ENCODE measurements around the gene INPP5J. TPM values are rescaled to one million over a fixed set of nuclear protein-coding genes. Genes with fewer than 3 reads are reported as not detected.
"Not testable (repeated sequence)": the region's sequence is repeated elsewhere in the genome, so short reads cannot be mapped to it uniquely, and the experiment has no call there.

The INPP5J gene
- total RNA-seq, 1 donor from 2014 or later = 0.16 TPM

- intact Hi-C loops (cut with micrococcal nuclease) = no loop called here
- CTCF ChIA-PET = interaction anchor here (0.9 to 1.6 kb wide), 2 partner anchors 11 to 461 kb away, joined by 3 to 7 read pairs; no protein-coding TSS in a partner anchor
- Mint-ChIP-seq H3K36me3 (ENCODE audit: low read depth) (no peaks in the 10 kb centered on the region), H3K4me1 (peaks cover 1% of the 10 kb centered on the region), H3K9me3 (no peaks in the 10 kb centered on the region), H3K27me3 (no peaks in the 10 kb centered on the region), H3K4me3 (no peak overlapping the region), H3K27ac (no peak overlapping the region)
- TF ChIP-seq CTCF (IDR thresholded peaks at IDR 0.05) = no peak
- POLR2A ChIA-PET = interaction anchor here (0.5 kb wide), 1 partner anchor 15 kb away, joined by 6 read pairs; no protein-coding TSS in a partner anchor
- DNase-seq (no peak), ATAC-seq (ENCODE audit: low read depth) (no peak)
These were observed 27.0 kb upstream of the INPP5J start for GRCh38 chr22:31095637-31096249.

DNA sequence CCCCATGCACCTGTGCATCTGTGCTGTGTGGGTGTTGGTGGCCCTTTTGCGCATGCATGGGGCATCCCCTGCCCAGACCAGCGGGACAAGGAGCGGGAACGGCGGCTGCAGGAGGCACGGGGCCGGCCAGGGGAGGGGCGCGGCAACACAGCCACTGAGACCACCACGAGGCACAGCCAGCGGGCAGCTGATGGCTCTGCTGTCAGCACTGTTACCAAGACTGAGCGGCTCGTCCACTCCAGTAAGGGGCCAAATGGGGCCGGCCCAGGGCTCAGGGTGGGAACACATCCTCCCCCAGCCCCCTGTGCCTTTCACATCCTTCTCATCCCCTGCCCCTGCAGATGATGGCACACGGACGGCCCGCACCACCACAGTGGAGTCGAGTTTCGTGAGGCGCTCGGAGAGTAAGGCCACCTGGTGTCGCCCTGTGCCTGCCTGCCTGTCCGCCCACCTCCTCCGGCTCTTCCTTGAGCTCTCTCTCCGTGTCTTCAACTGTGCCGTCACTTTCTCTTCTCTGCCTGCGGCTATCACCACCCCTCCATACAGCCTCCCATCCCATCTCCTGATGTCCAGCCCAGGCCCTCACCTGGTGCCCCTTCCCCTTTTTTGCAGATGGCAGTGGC is 26.0 kb upstream of the INPP5J start:
- ATAC-seq (ENCODE audit: low read depth) (no peak), DNase-seq (no peak)
- Mint-ChIP-seq H3K36me3 (ENCODE audit: low read depth) (no peaks in the 10 kb centered on the region), H3K27me3 (no peaks in the 10 kb centered on the region), H3K9me3 (no peaks in the 10 kb centered on the region), H3K4me1 (no peaks in the 10 kb centered on the region), H3K4me3 (no peak overlapping the region), H3K27ac (no peak overlapping the region)
- TF ChIP-seq CTCF (IDR thresholded peaks at IDR 0.05) = no peak
- ChIA-PET POLR2A (no interaction called here), CTCF (interaction anchor here (1.6 kb wide), 1 partner anchor 12 kb away, joined by 7 read pairs; no protein-coding TSS in a partner anchor)
- intact Hi-C loops (cut with micrococcal nuclease) = no loop called here

DNA sequence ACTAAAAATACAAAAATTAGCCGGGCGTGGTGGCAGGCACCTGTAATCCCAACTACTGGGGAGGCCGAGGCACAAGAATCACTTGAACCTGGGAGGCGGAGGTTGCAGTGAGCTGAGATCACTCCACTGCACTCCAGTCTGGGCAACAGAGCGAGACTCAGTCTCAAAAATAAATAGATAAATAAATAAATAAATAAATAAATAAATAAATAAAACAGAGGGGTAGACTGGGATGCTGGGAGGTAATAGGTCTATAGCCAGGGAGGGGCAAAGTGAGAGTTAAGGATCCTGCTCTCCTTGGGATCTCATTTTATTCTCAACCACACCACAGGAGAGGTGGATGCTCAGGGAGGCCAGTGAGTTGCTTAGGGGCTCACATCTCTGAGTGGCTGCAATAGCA is 25.2 kb upstream of the INPP5J start:
- H3K27ac Mint-ChIP-seq; H3K4me1 Mint-ChIP-seq; H3K27me3 Mint-ChIP-seq; H3K36me3 Mint-ChIP-seq (ENCODE audit: low read depth); POLR2A ChIA-PET; ATAC-seq (ENCODE audit: low read depth); CTCF ChIA-PET; DNase-seq; H3K9me3 Mint-ChIP-seq; H3K4me3 Mint-ChIP-seq; intact Hi-C loops (cut with micrococcal nuclease): not testable (repeated sequence)

DNA sequence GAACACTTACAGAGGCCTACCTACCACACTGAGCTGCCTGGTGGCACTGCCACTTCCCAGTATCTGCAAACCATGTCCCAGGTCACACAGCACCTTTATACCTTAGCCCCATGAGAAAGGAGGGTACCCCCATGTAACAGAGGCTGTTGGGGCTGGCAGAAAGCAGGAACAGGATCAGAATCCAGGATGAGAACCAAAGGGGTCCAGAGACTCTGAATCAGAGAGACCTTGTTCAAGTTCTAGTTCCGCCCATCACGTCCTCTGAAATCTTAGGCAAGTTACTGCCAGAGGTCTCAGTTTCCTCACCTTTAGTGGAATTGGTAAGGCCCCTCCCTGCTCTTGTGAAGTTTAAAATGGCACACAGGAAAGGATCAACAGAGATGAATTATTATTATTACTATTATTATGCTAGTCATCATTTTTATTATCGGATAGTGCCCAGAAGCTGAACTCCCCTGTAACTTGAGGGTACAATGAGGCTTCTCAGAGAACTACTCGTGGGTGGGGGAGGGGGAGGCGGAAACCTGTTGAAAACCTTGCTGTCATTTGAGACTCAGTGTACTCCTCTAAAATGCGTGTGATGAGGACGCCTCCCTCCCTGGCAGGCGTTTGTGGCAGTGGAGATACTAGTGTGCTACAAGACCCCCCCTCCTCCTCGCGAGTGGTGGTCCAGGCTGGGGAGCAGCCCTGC is 24.7 kb upstream of the INPP5J start:
- intact Hi-C loops (cut with micrococcal nuclease) = no loop called here
- no peak for ATAC-seq (ENCODE audit: low read depth)
- ChIA-PET CTCF (no interaction called here), POLR2A (no interaction called here)
- no peak overlapping the region for H3K27ac Mint-ChIP-seq
- no peak overlapping the region for H3K4me3 Mint-ChIP-seq
- H3K27me3 Mint-ChIP-seq = no peaks in the 10 kb centered on the region
- no peak for TF ChIP-seq CTCF (IDR thresholded peaks at IDR 0.05)
- no peaks in the 10 kb centered on the region for H3K9me3 Mint-ChIP-seq
- no peaks in the 10 kb centered on the region for H3K4me1 Mint-ChIP-seq
- no peaks in the 10 kb centered on the region for H3K36me3 Mint-ChIP-seq (ENCODE audit: low read depth)
- no peak for DNase-seq

GRCh38 chr22:31098632-31099110 is 24.1 kb upstream of the INPP5J start:
- H3K27ac Mint-ChIP-seq = no peak overlapping the region
- H3K27me3 Mint-ChIP-seq = no peaks in the 10 kb centered on the region
- no peaks in the 10 kb centered on the region for H3K4me1 Mint-ChIP-seq
- H3K9me3 Mint-ChIP-seq = no peaks in the 10 kb centered on the region
- ATAC-seq (ENCODE audit: low read depth) = no peak
- no peak for TF ChIP-seq CTCF (IDR thresholded peaks at IDR 0.05)
- H3K36me3 Mint-ChIP-seq (ENCODE audit: low read depth) = no peaks in the 10 kb centered on the region
- CTCF ChIA-PET = no interaction called here
- POLR2A ChIA-PET = no interaction called here
- intact Hi-C loops (cut with micrococcal nuclease) = no loop called here
- no peak overlapping the region for H3K4me3 Mint-ChIP-seq
- DNase-seq = no peak

Measured in activated B cell treated with CpG ODN at 0.5 μM for 24 hours (primary cell).